OCI-LY7 (cell line): ENCODE measurements around the gene AGTR1. TPM values are rescaled to one million over a fixed set of nuclear protein-coding genes. Genes with fewer than 3 reads are reported as not detected.

Source experiments
- BruUV-seq: library from RNA; stranded (reverse); fragments of 400-500 nt; replicated peaks from 2 replicates; lab custom pipeline; 2021; lab: Mats Ljungman, UMichigan
- CTCF ChIA-PET: fragments of 300-600 bp; sonication (Branson Sonifier 250); formaldehyde crosslinking; loops from one replicate; lab custom pipeline; 2022; ENCODE audit warnings: antibody characterized with exemption; ENCODE audit not compliant: unreplicated experiment; lab: Charles Lee
- POLR2A ChIA-PET: fragments of 300-600 bp; sonication (Branson Sonifier 250); formaldehyde crosslinking; loops from one replicate; lab custom pipeline; 2022; ENCODE audit warnings: antibody characterized with exemption; lab: Charles Lee
- DNase-seq: peaks from one replicate; pipeline ENCODE4 v3.0.0-alpha.2; 2015; ENCODE audit warnings: low spot score
- H2AFZ ChIP-seq: fragments of 200-600 bp; sonication (generic), shearing (Covaris generic); 2 replicates; pipeline ENCODE4 v1.6.1; 2014; ENCODE audit warnings: mild to moderate bottlenecking, antibody characterized with exemption, low read length, moderate library complexity
- H3K27ac ChIP-seq: fragments of 200-600 bp; sonication (generic); 2 replicates; pipeline ENCODE4 v1.5.1; 2014; ENCODE audit warnings: mixed run types, low read depth, mild to moderate bottlenecking, moderate library complexity, low read length, inconsistent platforms; ENCODE audit not compliant: poor library complexity, severe bottlenecking
- H3K36me3 ChIP-seq: fragments of 200-600 bp; sonication (generic); 2 replicates; pipeline ENCODE4 v1.6.1; 2014; ENCODE audit warnings: mild to moderate bottlenecking, antibody characterized with exemption, low read length, moderate library complexity, mixed read lengths; ENCODE audit not compliant: insufficient read depth
- H3K4me1 ChIP-seq: fragments of 200-600 bp; sonication (generic); 2 replicates; pipeline ENCODE4 v1.5.1; 2014; ENCODE audit warnings: mild to moderate bottlenecking, low read length; ENCODE audit not compliant: insufficient read depth, poor library complexity, severe bottlenecking
- H3K4me2 ChIP-seq: fragments of 200-600 bp; sonication (generic); 2 replicates; pipeline ENCODE4 v1.6.1; 2014; ENCODE audit warnings: mild to moderate bottlenecking, low read length
- H3K4me3 ChIP-seq: fragments of 200-600 bp; sonication (generic); 2 replicates; pipeline ENCODE4 v1.5.1; 2014; ENCODE audit warnings: mild to moderate bottlenecking, low read depth, low read length; ENCODE audit not compliant: poor library complexity, severe bottlenecking
- H3K79me2 ChIP-seq: fragments of 200-600 bp; sonication (generic); 2 replicates; pipeline ENCODE4 v1.6.1; 2016; ENCODE audit warnings: low read depth, mild to moderate bottlenecking, low read length, moderate library complexity, mixed read lengths; ENCODE audit not compliant: insufficient read depth
- H3K9me2 ChIP-seq: fragments of 200-600 bp; sonication (generic); 2 replicates; pipeline ENCODE4 v1.6.1; 2016; ENCODE audit warnings: mild to moderate bottlenecking, low read length, mixed read lengths; ENCODE audit not compliant: insufficient read depth
- H3K9me3 ChIP-seq: fragments of 200-600 bp; sonication (generic); 2 replicates; pipeline ENCODE4 v1.6.1; 2014; ENCODE audit warnings: mild to moderate bottlenecking, mixed run types, low read length, mixed read lengths
- H4K20me1 ChIP-seq: fragments of 200-600 bp; sonication (generic); 2 replicates; pipeline ENCODE4 v1.6.1; 2014; ENCODE audit warnings: mild to moderate bottlenecking, antibody characterized with exemption, low read length, moderate library complexity, mixed read lengths; ENCODE audit not compliant: insufficient read depth
- CTCF ChIP-seq: fragments of 200-600 bp; sonication (generic); conservative IDR thresholded peaks from 2 replicates; pipeline ENCODE4 v1.5.1; 2014; ENCODE audit warnings: mild to moderate bottlenecking, antibody characterized with exemption, low read length, moderate library complexity, mixed read lengths
- EZH2phosphoT487 ChIP-seq: fragments of 200-600 bp; sonication (generic); IDR thresholded peaks from 2 replicates; pipeline ENCODE4 v1.6.1; 2018; ENCODE audit warnings: low read depth, borderline replicate concordance, mild to moderate bottlenecking, mixed run types, antibody characterized with exemption, low read length, moderate library complexity, mixed read lengths
- intact Hi-C: fragments of 100-400 bp; cut with micrococcal nuclease; formaldehyde crosslinking; loops from one replicate; pipeline ENCODE4 v1.10.0; 2022; ENCODE audit not compliant: unreplicated experiment
- total RNA-seq, 2 experiments: library from RNA; depleted of rRNA in 1 of 2; stranded (reverse); fragments of >200 nt in 1 of 2; shearing (Covaris generic) in 1 of 2; gene quantifications; 2 replicates each; pipeline ENCODE4 v1.2.3, GENCODE V29; 2014 to 2022

AGTR1 gene
- total RNA-seq, 2 experiments from 2014 or later: not detected

- TF ChIP-seq EZH2phosphoT487 (no peak), CTCF (no peak)
- ChIA-PET CTCF (no interaction called here), POLR2A (interaction anchor here (0.6 kb wide), 1 partner anchor 186 kb away, joined by 3 read pairs; no protein-coding TSS in a partner anchor)
- H3K4me1 ChIP-seq: no peaks in the 10 kb centered on the region
- no peak overlapping the region for H3K4me2 ChIP-seq
- BruUV-seq: no TSS peak
- H3K9me3 ChIP-seq: no peaks in the 10 kb centered on the region
- no peaks in the 10 kb centered on the region for H3K79me2 ChIP-seq
- DNase-seq: no peak
- H2AFZ ChIP-seq: no peak overlapping the region
- no peaks in the 10 kb centered on the region for H3K36me3 ChIP-seq
- no peak overlapping the region for H3K4me3 ChIP-seq
- intact Hi-C loops: no loop called here
- H4K20me1 ChIP-seq: no peaks in the 10 kb centered on the region
- no peak overlapping the region for H3K27ac ChIP-seq
- no peaks in the 10 kb centered on the region for H3K9me2 ChIP-seq
Measured at GRCh38 chr3:148659512-148659911, 38.2 kb upstream of the AGTR1 start.

- intact Hi-C loops: no loop called here
- BruUV-seq: no TSS peak
- DNase-seq: no peak
- no peaks in the 10 kb centered on the region for H3K9me3 ChIP-seq
- H2AFZ ChIP-seq: no peak overlapping the region
- H4K20me1 ChIP-seq: no peaks in the 10 kb centered on the region
- no peaks in the 10 kb centered on the region for H3K4me1 ChIP-seq
- no peak overlapping the region for H3K4me2 ChIP-seq
- no peaks in the 10 kb centered on the region for H3K36me3 ChIP-seq
- CTCF ChIA-PET: no interaction called here
- H3K9me2 ChIP-seq: no peaks in the 10 kb centered on the region
- H3K79me2 ChIP-seq: no peaks in the 10 kb centered on the region
- no peak overlapping the region for H3K27ac ChIP-seq
- POLR2A ChIA-PET: interaction anchor here (0.7 kb wide), 1 partner anchor 40 kb away, joined by 3 read pairs; no protein-coding TSS in a partner anchor
- no peak for TF ChIP-seq CTCF
- no peak for TF ChIP-seq EZH2phosphoT487
- H3K4me3 ChIP-seq: no peak overlapping the region
Measured at GRCh38 chr3:148680289-148680688, 17.4 kb upstream of the AGTR1 start.

GRCh38 chr3:148681080-148681479 lies 16.6 kb upstream of the AGTR1 start:
- no peak for DNase-seq
- Histone ChIP-seq H3K9me2 (no peaks in the 10 kb centered on the region), H3K4me1 (no peaks in the 10 kb centered on the region), H2AFZ (no peak overlapping the region), H3K9me3 (no peaks in the 10 kb centered on the region), H3K4me3 (no peak overlapping the region), H3K79me2 (no peaks in the 10 kb centered on the region), H4K20me1 (no peaks in the 10 kb centered on the region), H3K27ac (no peak overlapping the region), H3K36me3 (no peaks in the 10 kb centered on the region), H3K4me2 (no peak overlapping the region)
- intact Hi-C loops: no loop called here
- TF ChIP-seq EZH2phosphoT487 (no peak), CTCF (no peak)
- CTCF ChIA-PET: no interaction called here
- POLR2A ChIA-PET: interaction anchor here (0.7 kb wide), 1 partner anchor 41 kb away, joined by 3 read pairs; no protein-coding TSS in a partner anchor
- BruUV-seq: no TSS peak
